ENCODE results near the gene RNF123. TPM values are rescaled to one million over a fixed set of nuclear protein-coding genes. Genes with fewer than 3 reads are reported as not detected.

The RNF123 gene
- total RNA-seq, 1 experiment from 2014 or later, result 40.6 TPM

GRCh38 chr3:49719214-49719884 lies 30.0 kb downstream of the RNF123 start, which contains the start of gene AMIGO3:
Gene AMIGO3 (minus strand): TSS chr3:49719684. CDS start chr3:49719465, 219 bp downstream.
- Histone ChIP-seq H4K5ac (ENCODE audit: insufficient read length, low read depth, low read length) (no peak within 1 kb of the TSS), H3K27ac (ENCODE audit: insufficient read length, low read depth, low read length) (no peak within 1 kb of the TSS), H3K9ac (ENCODE audit: extremely low read depth, insufficient read length, low read length) (peak within 1 kb of the TSS; percentile 23), H3K14ac (ENCODE audit: insufficient read depth, low read length) (peak within 1 kb of the TSS; percentile 47), H3K27me3 (ENCODE audit: insufficient read depth, low read length) (no peaks in the 10 kb centered on the region), H2BK12ac (ENCODE audit: insufficient read length, low read depth, low read length) (no peak within 1 kb of the TSS), H3T11ph (ENCODE audit: low read length) (no peak within 1 kb of the TSS), H2BK20ac (ENCODE audit: low read depth, low read length, poor library complexity, severe bottlenecking) (no peak within 1 kb of the TSS), H4K91ac (ENCODE audit: insufficient read length, low read depth, low read length) (no peak within 1 kb of the TSS), H2AFZ (ENCODE audit: low read length) (no peak within 1 kb of the TSS), H3K23ac (ENCODE audit: insufficient read length, low read depth, low read length) (no peak within 1 kb of the TSS), H2BK15ac (ENCODE audit: low read depth, low read length) (no peak within 1 kb of the TSS), H3K4me2 (ENCODE audit: insufficient read depth, insufficient read length, low read length) (peak within 1 kb of the TSS; percentile 44), H3K4ac (ENCODE audit: low read depth, low read length) (no peak within 1 kb of the TSS), H4K20me1 (ENCODE audit: control insufficient read depth, insufficient read depth, insufficient read length) (no peaks in the 10 kb centered on the region), H2BK120ac (ENCODE audit: low read depth, low read length, poor library complexity, severe bottlenecking) (no peak within 1 kb of the TSS), H3K4me1 (ENCODE audit: insufficient read depth, low read length) (no peaks in the 10 kb centered on the region), H2BK5ac (ENCODE audit: insufficient read length, low read length) (no peak within 1 kb of the TSS), H4K8ac (replicated peaks; ENCODE audit: insufficient read length, low read depth, low read length) (no peak within 1 kb of the TSS), H3K79me2 (ENCODE audit: insufficient read depth, low read length) (no peaks in the 10 kb centered on the region), H3K23me2 (ENCODE audit: insufficient read length, low read depth, low read length, poor library complexity, severe bottlenecking) (peaks cover 22% of the 10 kb centered on the region), H3K18ac (ENCODE audit: insufficient read length, low read depth, low read length) (peak within 1 kb of the TSS; percentile 42), H3K56ac (ENCODE audit: insufficient read length, low read depth, low read length) (no peak within 1 kb of the TSS), H2AK5ac (ENCODE audit: insufficient read length, low read length) (no peak within 1 kb of the TSS), H3K79me1 (ENCODE audit: insufficient read depth, low read depth, low read length, poor library complexity, severe bottlenecking) (peaks cover 2% of the 10 kb centered on the region), H3K9me3 (ENCODE audit: control insufficient read depth, low read depth, low read length) (no peaks in the 10 kb centered on the region)
- peak; percentile 68 for TF ChIP-seq CTCF (conservative IDR thresholded peaks at IDR 0.05)
- H3K4me1 Mint-ChIP-seq, result peaks cover 15 to 17% of the 10 kb centered on the region in 2 experiments
- peak within 1 kb of the TSS; percentile 79 to 87 for H3K4me3 Mint-ChIP-seq
- DNase-seq, result peak; percentile 96
- H3K27me3 Mint-ChIP-seq (ENCODE audit: low read depth), result peaks cover 4% of the 10 kb centered on the region
- H3K36me3 Mint-ChIP-seq (ENCODE audit: insufficient read depth in 1 of 3, low read depth in 3 of 3), result peaks cover 0 to 38% (median 34%) of the 10 kb centered on the region in 3 experiments; a peak in 6 of 7 replicates
- WGBS (ENCODE audit: extremely low coverage, insufficient read length, low lambda C conversion rate), result no CpG with 5 or more reads among the region's 50 CpGs
- peak within 1 kb of the TSS; percentile 14 to 95 (median 18); a peak in 5 of 7 replicates for H3K27ac Mint-ChIP-seq
- no peaks in the 10 kb centered on the region for H3K9me3 Mint-ChIP-seq

Data from H9 (cell line).